Fibroblast of peridontal ligament (primary cell): Measurements from ENCODE around the gene MINDY4.

ENCODE experiments used
- DNase-seq: peaks from one replicate; pipeline ENCODE4 v3.0.0-alpha.2; 2010; ENCODE audit errors: extremely low read depth

Gene MINDY4

GRCh38 chr7:30900803-30901362, 129.7 kb downstream of the MINDY4 start:
- DNase-seq = no peak

- no peak for DNase-seq
These were observed 130.6 kb downstream of the MINDY4 start for GRCh38 chr7:30901856-30902255.

- no peak for DNase-seq
These were observed 131.2 kb downstream of the MINDY4 start for GRCh38 chr7:30902466-30902865.

- no peak for DNase-seq
These were observed 131.9 kb downstream of the MINDY4 start for GRCh38 chr7:30903146-30903545.

GRCh38 chr7:30904561-30904960, 133.3 kb downstream of the MINDY4 start:
- no peak for DNase-seq

GRCh38 chr7:30905078-30906012, 134.1 kb downstream of the MINDY4 start:
- DNase-seq = no peak

- DNase-seq = no peak
These were observed 134.8 kb downstream of the MINDY4 start for GRCh38 chr7:30906014-30906413.

GRCh38 chr7:30906515-30907240, 135.5 kb downstream of the MINDY4 start:
- DNase-seq = peak; percentile 29

GRCh38 chr7:30907527-30908267, 136.5 kb downstream of the MINDY4 start:
- no peak for DNase-seq

GRCh38 chr7:30908681-30909080, 137.5 kb downstream of the MINDY4 start:
- DNase-seq = no peak

- DNase-seq = no peak
These were observed 138.2 kb downstream of the MINDY4 start for GRCh38 chr7:30909431-30909830.

GRCh38 chr7:30910411-30911073, 139.3 kb downstream of the MINDY4 start:
- no peak for DNase-seq

GRCh38 chr7:30911133-30911532, 139.9 kb downstream of the MINDY4 start:
- DNase-seq = no peak

GRCh38 chr7:30911561-30911969, 140.3 kb downstream of the MINDY4 start, which contains the start of gene AQP1:
TSS of gene AQP1 (plus strand) at chr7:30911853. CDS start at chr7:30911910, 57 bp downstream.
- DNase-seq = peak; percentile 40

- DNase-seq = no peak
These were observed 141.0 kb downstream of the MINDY4 start for GRCh38 chr7:30912021-30912730.

- DNase-seq = no peak
These were observed 141.4 kb downstream of the MINDY4 start for GRCh38 chr7:30912731-30912985.

- DNase-seq = no peak
These were observed 142.0 kb downstream of the MINDY4 start for GRCh38 chr7:30912986-30913811.

GRCh38 chr7:30913821-30914515, 142.8 kb downstream of the MINDY4 start:
- no peak for DNase-seq

GRCh38 chr7:30914596-30914995, 143.4 kb downstream of the MINDY4 start:
- peak; percentile 51 for DNase-seq
